ENCODE results near the gene WHRN.

WHRN gene

GRCh38 chr9:114513055-114513958 is 8.0 kb upstream of the WHRN start:
- no peak for DNase-seq

GRCh38 chr9:114511978-114512874 is 7.0 kb upstream of the WHRN start:
- DNase-seq: no peak

DNA sequence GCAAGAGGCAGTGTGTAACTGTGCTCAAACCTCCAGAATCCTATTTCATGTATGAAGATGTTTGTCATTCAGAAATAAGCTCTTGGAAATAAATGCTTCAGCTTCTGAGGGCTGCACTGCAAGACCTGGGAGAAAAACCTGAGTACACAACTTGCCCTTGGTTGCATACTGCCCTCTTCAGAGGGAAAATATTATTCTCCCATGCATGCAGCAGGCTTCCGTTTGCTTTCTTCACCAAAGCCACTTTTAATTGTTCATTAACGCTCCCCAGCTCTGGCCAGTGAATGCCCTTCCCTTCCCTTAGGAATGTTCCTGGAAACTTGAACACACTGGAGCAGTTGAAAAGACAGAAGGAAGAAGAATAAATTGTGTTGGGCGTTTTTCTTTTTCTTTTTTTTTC is 2.5 kb upstream of the WHRN start:
- DNase-seq: peak; percentile 10

- no peak for DNase-seq
These were observed 763 bp upstream of the WHRN start for GRCh38 chr9:114506082-114506390.

DNA sequence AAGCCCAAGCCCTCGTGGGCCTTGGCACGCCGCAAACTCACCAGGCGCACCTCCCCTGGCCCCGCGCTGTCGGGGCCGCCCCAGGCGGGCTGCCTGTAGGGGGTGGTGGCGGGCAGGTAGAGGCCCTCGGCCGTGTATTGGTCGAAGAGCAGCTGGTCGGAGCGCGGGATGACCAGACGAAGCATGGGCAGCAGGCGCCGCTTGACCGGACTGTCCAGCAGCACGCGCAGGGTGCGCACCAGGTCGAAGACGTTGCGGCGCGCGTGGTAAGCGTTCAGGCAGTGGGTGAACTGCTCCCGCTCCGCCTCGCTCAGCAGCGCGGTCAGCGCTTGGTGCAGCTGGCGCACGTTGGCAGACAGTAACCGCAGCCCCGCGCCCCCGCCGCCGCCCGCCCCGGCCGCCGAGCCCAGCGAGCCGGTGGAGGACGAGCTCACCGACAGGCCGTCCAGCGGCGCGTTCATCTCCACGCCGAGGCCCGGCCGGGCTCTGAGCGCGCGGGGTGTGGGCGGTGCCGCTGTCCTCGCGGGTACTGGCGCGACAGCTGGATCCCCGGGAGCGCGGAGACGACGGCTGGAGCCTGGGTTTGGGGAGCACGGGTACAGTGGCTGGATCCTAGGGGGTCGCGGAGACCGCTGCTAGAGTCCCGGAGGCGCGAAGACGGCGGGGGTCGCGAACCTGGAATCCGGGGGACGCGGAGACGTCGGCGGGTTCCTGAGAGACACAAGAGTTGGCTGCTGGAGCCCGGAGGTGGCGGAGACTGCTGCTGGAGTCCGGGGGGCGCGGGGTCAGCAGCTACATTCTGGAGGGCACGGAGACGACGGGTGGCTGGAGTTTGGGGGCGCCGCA is 709 bp downstream of the WHRN start:
- no peak for DNase-seq

GRCh38 chr9:114503522-114504340 is 1.5 kb downstream of the WHRN start:
- DNase-seq: no peak

DNA sequence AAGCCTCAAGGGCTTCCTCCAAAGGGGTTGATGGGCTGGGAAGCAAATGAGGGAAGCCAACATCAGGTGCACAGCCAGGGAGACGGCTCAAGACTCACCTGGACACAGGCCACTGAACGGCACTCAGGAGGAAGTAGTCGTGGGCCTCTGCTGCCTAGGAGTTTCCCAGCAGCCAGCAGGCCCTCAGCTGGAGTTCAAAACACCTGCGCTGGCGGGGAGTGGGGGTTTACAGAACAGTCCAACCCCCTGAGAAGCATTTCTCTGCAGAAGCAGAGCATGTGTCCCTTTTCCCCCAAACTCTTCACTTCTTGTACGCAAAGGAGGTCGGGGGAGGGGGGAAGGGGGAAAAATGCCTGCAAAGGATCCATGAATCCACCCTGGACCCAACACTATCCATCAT is 2.3 kb downstream of the WHRN start:
- no peak for DNase-seq

- DNase-seq: no peak
These were observed 3.2 kb downstream of the WHRN start for GRCh38 chr9:114501796-114502682.

DNA sequence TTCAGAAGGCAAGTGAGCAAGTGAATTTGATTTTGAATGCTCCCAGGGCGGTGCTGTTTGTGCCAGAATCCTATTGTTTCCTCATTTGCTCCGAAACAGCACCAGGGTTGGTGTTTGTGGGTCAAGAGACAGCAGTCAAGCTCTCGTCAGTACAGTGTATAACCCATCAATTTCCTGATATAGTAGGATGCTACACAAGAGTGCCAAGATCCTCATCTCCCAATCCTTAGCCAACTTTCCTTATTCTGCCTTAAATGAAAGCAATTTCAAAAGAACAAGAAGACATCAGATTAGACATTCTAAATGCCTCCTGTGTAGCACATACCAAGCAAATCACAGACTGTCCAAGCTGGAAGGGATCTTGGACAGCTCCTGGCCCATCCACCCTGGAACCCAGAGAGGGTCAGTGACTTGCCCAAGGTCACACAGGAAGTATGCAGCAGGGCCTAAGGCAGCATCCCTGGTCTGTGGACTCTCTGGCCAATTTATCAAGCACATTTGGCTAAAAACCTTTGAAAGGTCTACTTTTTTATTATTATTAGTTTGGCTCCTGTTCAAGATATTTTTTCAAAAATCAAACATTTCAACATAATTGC is 4.5 kb downstream of the WHRN start:
- DNase-seq: no peak

DNA sequence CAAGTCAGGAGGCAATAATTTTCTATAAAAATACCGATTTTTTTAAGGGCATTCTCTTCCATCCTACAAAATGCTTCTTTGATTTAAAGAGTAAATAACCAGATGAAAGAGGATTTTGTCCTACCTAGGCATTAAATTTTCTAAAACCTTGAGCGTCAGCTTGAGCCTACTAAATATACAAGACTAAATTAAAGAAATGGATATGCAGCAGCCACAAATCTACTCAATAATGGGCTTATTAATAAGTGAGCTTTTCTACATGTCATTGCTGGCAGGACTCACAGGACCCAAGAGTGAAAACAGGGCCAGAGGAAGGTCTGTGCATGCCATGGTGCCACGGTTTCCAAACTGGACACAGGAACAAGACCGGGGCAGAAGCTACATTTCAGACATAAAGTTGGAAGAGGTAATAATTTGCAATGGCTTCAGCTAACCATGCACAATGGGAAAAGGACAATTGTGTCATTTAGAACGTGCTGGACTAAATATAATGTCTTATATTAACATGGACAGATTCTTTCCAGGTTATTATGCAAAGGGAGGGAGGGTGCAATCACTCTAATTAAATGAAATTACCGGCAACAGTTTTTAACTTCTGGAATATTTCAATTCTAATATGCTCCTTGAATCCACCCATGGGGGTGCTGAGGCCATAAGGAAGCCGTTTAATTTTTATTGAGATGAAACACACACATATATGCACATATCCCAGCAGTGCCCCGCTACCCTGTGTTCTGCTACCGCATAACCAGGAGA is 5.2 kb downstream of the WHRN start:
- DNase-seq: no peak

DNA sequence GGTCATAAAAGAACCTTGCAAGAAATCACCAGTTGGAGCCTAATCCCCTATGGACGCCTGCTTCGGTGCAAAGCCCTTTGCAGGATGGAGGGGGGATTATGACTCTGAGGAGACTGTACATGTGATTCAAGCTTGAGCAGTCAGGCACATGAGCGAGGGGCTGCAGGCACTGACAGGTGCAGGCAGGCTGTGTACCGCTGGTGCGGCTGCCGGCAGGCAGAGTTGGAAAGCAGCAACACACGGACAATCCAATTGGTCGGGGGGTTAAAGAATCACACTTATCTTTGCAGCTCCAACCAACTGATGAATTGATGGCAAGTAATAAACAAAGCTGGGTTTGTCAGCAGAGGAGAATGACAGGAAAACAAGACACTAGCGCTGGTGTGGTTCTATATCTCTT is 5.7 kb downstream of the WHRN start:
- DNase-seq: no peak

DNA sequence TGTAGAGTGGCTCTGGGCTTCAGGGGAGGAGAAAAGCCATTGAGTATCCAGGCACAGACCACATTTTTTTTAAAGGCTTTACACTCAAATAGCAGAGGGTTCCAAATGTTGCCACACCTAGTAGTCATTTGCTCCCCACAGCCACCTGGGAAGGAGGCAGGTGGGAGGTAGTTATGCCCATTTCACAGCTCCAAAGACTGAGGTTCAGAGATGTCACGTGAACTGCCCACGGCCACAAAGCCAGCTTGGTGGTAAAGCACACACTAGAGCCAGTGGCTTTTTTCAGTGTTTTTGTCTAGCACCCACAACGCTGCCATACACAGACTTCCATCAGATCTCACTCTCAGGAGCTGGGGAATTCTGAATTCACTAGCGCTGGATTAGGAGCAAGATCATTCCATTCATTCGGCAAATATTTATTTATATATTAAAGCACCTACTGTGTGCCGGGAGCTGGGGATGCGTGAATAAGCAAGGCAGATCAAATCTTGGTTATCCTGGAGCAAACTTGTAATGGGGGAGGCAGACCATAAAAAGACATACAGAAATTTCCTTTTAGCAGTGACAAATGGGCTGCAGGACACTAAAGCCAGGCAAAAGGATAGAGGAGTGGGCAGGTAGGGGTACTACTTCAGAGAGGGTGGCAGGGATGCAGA is 7.4 kb downstream of the WHRN start:
- no peak for DNase-seq

DNA sequence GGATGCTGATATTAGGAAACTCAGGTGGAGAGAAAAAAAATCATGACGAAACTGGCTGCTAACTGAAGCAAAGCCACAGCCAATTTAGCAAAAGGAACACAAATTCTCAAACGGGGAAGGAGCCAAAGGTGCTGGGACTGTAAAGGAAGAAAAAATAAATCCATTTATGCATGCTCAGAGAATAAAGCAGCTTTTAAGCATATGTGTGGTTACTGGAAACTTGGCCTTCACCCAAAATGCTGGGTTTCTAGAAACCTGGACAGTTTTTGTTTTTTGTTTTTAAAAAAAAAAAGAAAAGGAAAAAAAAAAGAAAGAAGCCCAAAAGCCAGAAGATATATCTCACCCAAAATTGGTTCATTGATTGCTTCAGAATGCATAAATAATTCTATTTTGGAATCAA is 8.0 kb downstream of the WHRN start:
- DNase-seq: no peak

DNA sequence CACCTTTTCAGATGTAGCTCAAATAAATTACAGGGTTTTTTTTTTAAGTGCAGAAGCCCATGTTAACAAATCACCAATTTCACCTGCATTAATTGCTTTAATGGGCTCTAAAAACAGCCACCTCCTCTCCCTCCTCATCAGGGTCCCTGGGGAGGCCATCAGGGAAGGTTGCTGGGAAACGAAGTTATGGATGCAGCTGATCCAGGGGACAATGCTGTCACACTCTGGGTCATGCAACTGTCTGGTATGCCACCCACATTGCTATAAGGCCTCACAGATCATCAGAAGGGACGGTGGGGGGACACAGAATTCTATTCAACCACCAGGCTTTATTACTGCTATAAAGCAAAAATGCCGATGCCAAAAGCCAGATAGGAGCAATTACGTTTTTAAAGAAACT is 9.3 kb downstream of the WHRN start:
- no peak for DNase-seq

DNA sequence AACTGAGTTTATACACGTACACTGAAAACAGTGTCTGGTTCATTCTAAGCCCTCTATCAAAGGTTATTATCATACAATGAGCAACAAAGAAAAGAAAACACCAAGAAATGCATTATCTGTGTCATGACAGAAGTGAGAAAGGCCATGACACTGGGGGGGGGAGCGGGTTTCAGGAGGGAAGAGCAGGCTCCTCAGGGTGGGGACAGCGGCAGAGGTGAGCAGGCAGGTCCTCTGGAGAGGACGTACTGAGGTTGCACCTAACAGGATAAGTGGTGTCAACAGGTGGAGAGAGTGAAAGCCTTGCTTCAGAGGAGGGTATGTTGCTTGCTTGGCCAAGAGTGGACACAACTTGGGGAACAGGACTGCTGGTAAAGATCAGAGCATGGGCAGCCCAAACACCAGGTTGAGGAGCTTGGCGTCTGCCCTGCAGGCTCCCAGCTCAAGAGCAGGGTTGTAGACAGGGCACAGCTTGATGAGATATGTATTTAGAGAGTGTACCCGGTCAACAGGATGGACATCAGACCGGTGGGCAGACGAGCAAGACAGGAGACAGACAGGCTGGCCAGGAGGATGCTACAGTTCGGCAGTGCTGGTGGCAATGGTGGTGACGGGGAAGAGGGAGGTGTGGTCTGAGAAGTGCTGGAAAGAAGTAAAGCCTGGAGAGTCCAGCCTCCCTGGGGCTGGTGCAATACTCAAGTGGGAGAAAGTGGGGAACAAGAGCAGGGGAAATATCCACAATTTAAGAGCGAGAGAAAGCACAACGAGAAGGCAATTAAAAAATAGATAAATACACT is 10.3 kb downstream of the WHRN start:
- DNase-seq: no peak

DNA sequence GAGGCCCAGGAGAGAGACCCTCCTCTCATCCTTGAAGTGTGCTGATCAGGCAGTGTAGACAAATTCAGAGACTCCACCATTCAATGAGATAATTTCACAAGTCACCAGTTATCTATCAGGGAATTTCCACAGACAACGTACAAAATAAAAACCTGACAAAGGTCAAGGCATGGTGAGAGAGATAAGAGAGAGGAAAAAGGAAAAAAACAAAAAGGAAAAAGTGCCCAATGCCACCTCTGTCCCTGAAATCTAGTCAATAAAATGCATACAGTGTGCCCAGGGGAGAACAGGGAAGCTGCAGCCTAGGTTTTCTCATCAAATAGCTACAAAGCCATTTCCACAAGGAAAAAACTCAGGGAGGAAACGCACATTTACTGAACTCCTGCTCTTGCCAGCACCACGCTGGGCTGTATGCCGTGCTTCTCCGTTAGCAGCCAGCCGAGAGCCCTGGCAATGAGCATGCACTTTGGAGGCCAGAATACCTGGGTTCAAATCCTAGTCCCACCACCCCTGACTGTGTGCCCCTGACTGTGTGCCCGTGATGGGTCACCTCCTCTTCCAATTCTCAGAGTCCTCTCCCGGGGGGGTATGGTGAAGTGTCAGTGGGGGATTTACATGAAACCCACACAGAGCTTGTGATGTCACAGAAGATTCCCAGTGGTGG is 11.6 kb downstream of the WHRN start:
- no peak for DNase-seq

DNA sequence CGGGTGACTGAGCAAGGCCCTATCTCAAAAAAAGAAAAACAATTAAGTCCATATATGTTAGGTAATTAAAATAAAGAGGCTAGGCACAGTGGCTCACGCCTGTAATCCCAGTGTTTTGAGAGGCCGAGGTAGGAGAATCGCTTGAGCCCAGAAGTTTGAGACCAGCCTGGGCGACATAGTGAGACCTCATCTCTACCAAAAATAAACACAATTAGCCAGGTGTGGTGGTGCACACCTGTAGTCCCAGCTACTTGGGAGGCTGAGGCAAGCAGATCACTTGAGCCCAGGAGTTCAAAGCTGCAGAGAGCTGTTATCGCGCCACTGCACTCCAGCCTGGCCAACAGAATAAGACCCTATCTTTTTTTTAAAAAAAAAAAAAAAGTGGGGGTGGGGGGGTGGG is 12.3 kb downstream of the WHRN start:
- no peak for DNase-seq

DNA sequence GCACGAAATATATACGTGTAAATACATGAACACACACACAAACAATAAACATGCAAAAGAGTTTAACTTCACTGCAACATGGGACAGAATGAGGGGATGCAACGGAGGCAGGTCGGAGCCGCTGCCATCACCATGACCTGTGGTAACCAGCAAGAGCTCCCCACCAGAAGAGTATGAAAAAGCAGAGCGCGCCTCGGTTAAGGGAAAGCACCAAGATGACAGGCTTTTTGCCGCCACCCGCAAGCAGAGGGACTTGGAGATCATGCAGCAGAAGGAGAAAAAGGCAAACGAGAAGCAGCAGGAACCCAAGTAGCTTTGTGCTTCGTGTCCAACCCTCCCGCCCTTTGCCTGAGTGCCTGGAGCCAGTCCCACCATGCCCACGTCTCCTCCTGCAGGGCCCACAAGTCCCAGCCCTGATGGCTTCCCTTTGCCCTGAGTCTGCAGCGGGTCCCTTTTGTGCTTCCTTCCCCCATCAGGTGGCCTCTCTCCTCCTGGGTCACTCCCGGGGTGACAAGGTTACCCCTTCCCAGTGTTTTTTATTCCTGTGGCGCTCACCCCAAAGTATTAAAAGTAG is 13.8 kb downstream of the WHRN start:
- DNase-seq: no peak

Measured in hematopoietic multipotent progenitor cell treated with erythropoietin and hydrocortisone succinate and interleukin-3 and kit ligand, for 8 days (in vitro differentiated cells).